ENCODE results near the gene RGS5. TPM values are rescaled to one million over a fixed set of nuclear protein-coding genes. Genes with fewer than 3 reads are reported as not detected.

Gene RGS5
- total RNA-seq, 1 donor from 2014 or later = 94.0 TPM

DNA sequence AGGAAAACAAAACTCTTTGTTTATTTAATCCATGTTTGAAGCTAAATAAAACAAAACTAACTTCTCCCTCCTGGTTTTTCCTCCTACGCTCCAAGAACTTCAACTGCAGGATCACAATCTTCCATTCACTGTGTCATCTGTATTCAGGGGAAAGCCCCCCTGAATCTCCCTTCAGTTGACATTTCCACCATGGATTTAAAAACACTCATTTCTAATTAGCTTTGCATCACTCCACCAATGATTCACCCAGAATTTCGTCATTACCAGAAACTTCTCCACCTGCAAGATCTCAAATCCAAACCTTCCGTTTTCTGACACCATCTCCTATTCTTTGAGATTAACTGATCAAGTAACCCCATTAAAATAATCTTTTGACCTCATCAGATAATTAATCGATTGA is 10.9 kb upstream of the RGS5 start:
- DNase-seq (ENCODE audit: extremely low spot score in 2 of 2) = no peak
- Histone ChIP-seq H3K4me3 (no peak overlapping the region), H3K4me1 (no peaks in the 10 kb centered on the region), H3K27ac (no peak overlapping the region), H3K9me3 (no peaks in the 10 kb centered on the region), H3K36me3 (no peaks in the 10 kb centered on the region), H3K27me3 (no peaks in the 10 kb centered on the region)
- TF ChIP-seq POLR2AphosphoS5 (IDR thresholded peaks at IDR 0.05; ENCODE audit: insufficient read depth in 1 of 2, low read depth in 1 of 2) (no peak), POLR2A (IDR thresholded peaks at IDR 0.05) (no peak)
- TF ChIP-seq, protein P1, sequence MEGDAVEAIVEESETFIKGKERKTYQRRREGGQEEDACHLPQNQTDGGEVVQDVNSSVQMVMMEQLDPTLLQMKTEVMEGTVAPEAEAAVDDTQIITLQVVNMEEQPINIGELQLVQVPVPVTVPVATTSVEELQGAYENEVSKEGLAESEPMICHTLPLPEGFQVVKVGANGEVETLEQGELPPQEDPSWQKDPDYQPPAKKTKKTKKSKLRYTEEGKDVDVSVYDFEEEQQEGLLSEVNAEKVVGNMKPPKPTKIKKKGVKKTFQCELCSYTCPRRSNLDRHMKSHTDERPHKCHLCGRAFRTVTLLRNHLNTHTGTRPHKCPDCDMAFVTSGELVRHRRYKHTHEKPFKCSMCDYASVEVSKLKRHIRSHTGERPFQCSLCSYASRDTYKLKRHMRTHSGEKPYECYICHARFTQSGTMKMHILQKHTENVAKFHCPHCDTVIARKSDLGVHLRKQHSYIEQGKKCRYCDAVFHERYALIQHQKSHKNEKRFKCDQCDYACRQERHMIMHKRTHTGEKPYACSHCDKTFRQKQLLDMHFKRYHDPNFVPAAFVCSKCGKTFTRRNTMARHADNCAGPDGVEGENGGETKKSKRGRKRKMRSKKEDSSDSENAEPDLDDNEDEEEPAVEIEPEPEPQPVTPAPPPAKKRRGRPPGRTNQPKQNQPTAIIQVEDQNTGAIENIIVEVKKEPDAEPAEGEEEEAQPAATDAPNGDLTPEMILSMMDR (IDR thresholded peaks at IDR 0.05) = no peak
- intact Hi-C loops (cut with DNase I) = no loop called here

DNA sequence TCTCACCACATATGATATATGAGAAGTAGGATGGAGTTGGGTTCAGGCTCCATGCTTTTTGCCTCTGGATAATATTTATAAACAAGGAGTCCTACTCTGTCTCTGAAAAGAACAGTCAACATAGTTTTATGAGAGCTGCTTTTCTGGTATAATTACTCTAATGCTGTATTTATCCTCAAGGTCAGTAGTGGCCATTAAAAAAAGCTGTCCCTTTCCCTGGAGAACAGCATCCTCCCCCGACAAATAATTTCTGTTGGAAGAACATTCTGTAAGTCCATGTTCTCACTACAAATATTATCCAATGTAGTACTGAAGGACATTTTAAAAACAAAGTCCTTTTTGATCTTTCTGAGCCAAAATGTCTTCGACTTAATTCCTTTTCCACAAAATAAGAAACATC is 9.0 kb upstream of the RGS5 start:
- DNase-seq (ENCODE audit: extremely low spot score in 2 of 2) = no peak
- intact Hi-C loops (cut with DNase I) = no loop called here
- no peaks in the 10 kb centered on the region for H3K9me3 ChIP-seq
- H3K27ac ChIP-seq = no peak overlapping the region
- TF ChIP-seq POLR2A (IDR thresholded peaks at IDR 0.05) = no peak
- TF ChIP-seq POLR2AphosphoS5 (IDR thresholded peaks at IDR 0.05; ENCODE audit: insufficient read depth in 1 of 2, low read depth in 1 of 2) = no peak
- TF ChIP-seq, protein P1 (IDR thresholded peaks at IDR 0.05) = no peak
- H3K27me3 ChIP-seq = no peaks in the 10 kb centered on the region
- no peaks in the 10 kb centered on the region for H3K36me3 ChIP-seq
- no peaks in the 10 kb centered on the region for H3K4me1 ChIP-seq
- no peak overlapping the region for H3K4me3 ChIP-seq

DNA sequence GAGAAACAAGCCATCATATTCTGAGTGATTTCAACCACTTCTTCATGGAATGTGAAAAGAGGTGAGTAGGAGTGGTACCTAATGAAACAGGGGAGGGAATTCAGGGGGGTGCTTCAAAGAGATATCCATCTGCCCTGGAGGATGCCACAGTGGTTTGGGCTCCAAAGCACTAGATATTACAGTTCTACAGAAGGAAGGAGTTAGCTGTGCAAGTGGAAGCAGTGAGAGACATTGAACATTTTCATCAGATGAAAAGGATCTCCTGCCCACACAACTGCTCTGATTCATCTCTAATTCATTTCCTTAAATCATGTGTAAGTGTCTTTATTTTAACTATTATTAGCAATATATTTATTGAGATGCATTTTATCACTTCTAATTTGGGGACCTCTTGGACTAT is 2.8 kb upstream of the RGS5 start:
- no peak for DNase-seq (ENCODE audit: extremely low spot score in 2 of 2)
- no peaks in the 10 kb centered on the region for H3K27me3 ChIP-seq
- no peak overlapping the region for H3K27ac ChIP-seq
- H3K4me1 ChIP-seq = no peaks in the 10 kb centered on the region
- TF ChIP-seq POLR2A (IDR thresholded peaks at IDR 0.05) (no peak), POLR2AphosphoS5 (IDR thresholded peaks at IDR 0.05; ENCODE audit: insufficient read depth in 1 of 2, low read depth in 1 of 2) (no peak)
- TF ChIP-seq, protein P1 (IDR thresholded peaks at IDR 0.05) = no peak
- no peaks in the 10 kb centered on the region for H3K36me3 ChIP-seq
- intact Hi-C loops (cut with DNase I) = no loop called here
- no peaks in the 10 kb centered on the region for H3K9me3 ChIP-seq
- no peak overlapping the region for H3K4me3 ChIP-seq

DNA sequence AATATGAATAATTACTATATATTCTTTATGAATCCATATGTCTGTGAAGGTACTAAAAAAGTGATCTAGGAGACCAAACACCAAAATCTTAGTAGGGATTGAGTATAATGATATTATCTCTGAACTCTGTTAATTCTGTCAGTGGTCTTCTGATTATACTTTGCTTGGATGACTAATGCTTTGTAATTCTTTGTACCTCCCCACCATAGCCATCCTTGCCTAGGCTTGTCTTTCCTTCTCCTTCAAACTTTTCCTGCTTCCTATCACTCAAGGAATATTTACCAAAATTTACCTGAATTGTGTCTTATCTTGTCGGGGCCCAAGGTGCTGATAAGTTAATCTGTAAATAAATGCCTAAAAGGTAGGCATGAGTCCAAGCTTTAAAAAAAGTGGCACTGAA is 845 bp upstream of the RGS5 start:
- Histone ChIP-seq H3K4me1 (no peaks in the 10 kb centered on the region), H3K27me3 (no peaks in the 10 kb centered on the region), H3K27ac (no peak overlapping the region), H3K9me3 (no peaks in the 10 kb centered on the region), H3K36me3 (no peaks in the 10 kb centered on the region), H3K4me3 (no peak overlapping the region)
- intact Hi-C loops (cut with DNase I) = no loop called here
- TF ChIP-seq, protein P1 (IDR thresholded peaks at IDR 0.05) = no peak
- TF ChIP-seq POLR2AphosphoS5 (IDR thresholded peaks at IDR 0.05; ENCODE audit: insufficient read depth in 1 of 2, low read depth in 1 of 2) = no peak
- TF ChIP-seq POLR2A (IDR thresholded peaks at IDR 0.05) = no peak
- no peak for DNase-seq (ENCODE audit: extremely low spot score in 2 of 2)

DNA sequence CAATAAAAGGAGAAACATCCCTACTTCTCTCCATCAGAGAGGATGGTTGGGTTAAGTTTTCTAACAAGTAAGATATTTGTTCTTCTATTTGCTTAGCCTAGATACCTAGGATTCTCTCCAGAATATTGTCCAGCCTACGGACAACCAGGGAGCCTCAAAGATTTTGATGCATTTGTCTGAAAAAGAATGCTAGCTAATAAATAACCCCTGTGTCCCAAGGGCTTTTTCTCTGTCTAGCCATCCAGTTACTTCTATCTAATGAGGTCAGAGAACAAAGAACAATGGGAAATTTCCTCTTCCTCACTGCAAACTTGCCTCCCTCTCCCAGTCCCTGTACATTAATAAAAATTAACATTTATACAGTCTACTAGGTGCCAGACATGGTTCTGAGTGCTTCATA is 810 bp downstream of the RGS5 start:
- H3K27me3 ChIP-seq = no peaks in the 10 kb centered on the region
- H3K4me3 ChIP-seq = peak overlapping the region in 1 of 2 donors; percentile 16
- no peaks in the 10 kb centered on the region for H3K4me1 ChIP-seq
- intact Hi-C loops (cut with DNase I) = no loop called here
- no peak for TF ChIP-seq POLR2AphosphoS5 (IDR thresholded peaks at IDR 0.05; ENCODE audit: insufficient read depth in 1 of 2, low read depth in 1 of 2)
- TF ChIP-seq, protein P1 (IDR thresholded peaks at IDR 0.05) = no peak
- TF ChIP-seq POLR2A (IDR thresholded peaks at IDR 0.05) = no peak
- no peak for DNase-seq (ENCODE audit: extremely low spot score in 2 of 2)
- no peaks in the 10 kb centered on the region for H3K9me3 ChIP-seq
- no peaks in the 10 kb centered on the region for H3K36me3 ChIP-seq
- no peak overlapping the region for H3K27ac ChIP-seq
